ENCODE measurements around the gene PCSK7.
"Not testable (repeated sequence)": the region's sequence is repeated elsewhere in the genome, so short reads cannot be mapped to it uniquely, and the experiment has no call there.

Gene PCSK7

GRCh38 chr11:117271208-117271607 lies 39.3 kb upstream of the PCSK7 start:
- H3K9me3 ChIP-seq = no peaks in the 10 kb centered on the region
- no peaks in the 10 kb centered on the region for H3K4me1 ChIP-seq
- no peak for DNase-seq
- no peak for TF ChIP-seq CTCF (IDR thresholded peaks at IDR 0.05)
- H3K27ac ChIP-seq = no peak overlapping the region
- intact Hi-C loops (cut with DNase I; ENCODE audit: low total_unique reads) = no loop called here
- peaks cover 0 to 29% (median 12%) of the 10 kb centered on the region in 3 donors for H3K36me3 ChIP-seq
- H3K4me3 ChIP-seq = no peak overlapping the region
- H3K27me3 ChIP-seq = no peaks in the 10 kb centered on the region

- H3K27ac ChIP-seq = no peak overlapping the region
- no peak for DNase-seq
- peaks cover 0 to 19% (median 12%) of the 10 kb centered on the region in 3 donors for H3K36me3 ChIP-seq
- H3K27me3 ChIP-seq = no peaks in the 10 kb centered on the region
- H3K4me3 ChIP-seq = no peak overlapping the region
- H3K4me1 ChIP-seq = no peaks in the 10 kb centered on the region
- intact Hi-C loops (cut with DNase I; ENCODE audit: low total_unique reads) = no loop called here
- TF ChIP-seq CTCF (IDR thresholded peaks at IDR 0.05) = no peak
- H3K9me3 ChIP-seq = no peaks in the 10 kb centered on the region
Measured at GRCh38 chr11:117269856-117270255, 38.0 kb upstream of the PCSK7 start.

- intact Hi-C loops (cut with DNase I; ENCODE audit: low total_unique reads) = no loop called here
Measured at GRCh38 chr11:117265745-117266144, 33.9 kb upstream of the PCSK7 start.

GRCh38 chr11:117264624-117265323 lies 32.9 kb upstream of the PCSK7 start:
- intact Hi-C loops (cut with DNase I; ENCODE audit: low total_unique reads); H3K4me1 ChIP-seq; H3K9me3 ChIP-seq; H3K4me3 ChIP-seq; H3K27me3 ChIP-seq; H3K27ac ChIP-seq; DNase-seq: not testable (repeated sequence)
- H3K36me3 ChIP-seq = peaks cover 0 to 32% (median 20%) of the 10 kb centered on the region in 3 donors

More at GRCh38 chr11:117265745-117266144, 33.9 kb upstream of the PCSK7 start:
- Histone ChIP-seq H3K4me3 (no peak overlapping the region), H3K27me3 (no peaks in the 10 kb centered on the region), H3K9me3 (no peaks in the 10 kb centered on the region), H3K4me1 (no peaks in the 10 kb centered on the region), H3K36me3 (peaks cover 0 to 32% (median 23%) of the 10 kb centered on the region in 3 donors), H3K27ac (no peak overlapping the region)
- TF ChIP-seq CTCF (IDR thresholded peaks at IDR 0.05) = no peak
- no peak for DNase-seq

- Histone ChIP-seq H3K9me3 (no peaks in the 10 kb centered on the region), H3K4me1 (no peaks in the 10 kb centered on the region), H3K27ac (no peak overlapping the region), H3K36me3 (peaks cover 18 to 43% (median 27%) of the 10 kb centered on the region in 3 donors), H3K4me3 (no peak overlapping the region), H3K27me3 (no peaks in the 10 kb centered on the region)
- TF ChIP-seq CTCF (IDR thresholded peaks at IDR 0.05) = no peak
- no peak for DNase-seq
- intact Hi-C loops (cut with DNase I; ENCODE audit: low total_unique reads) = no loop called here
Measured at GRCh38 chr11:117259417-117259816, 27.5 kb upstream of the PCSK7 start.

GRCh38 chr11:117258576-117258975 lies 26.7 kb upstream of the PCSK7 start:
- no peak for TF ChIP-seq CTCF (IDR thresholded peaks at IDR 0.05)
- H3K27me3 ChIP-seq = no peaks in the 10 kb centered on the region
- H3K27ac ChIP-seq = no peak overlapping the region
- no peak for DNase-seq
- H3K4me1 ChIP-seq = no peaks in the 10 kb centered on the region
- no peak overlapping the region for H3K4me3 ChIP-seq
- no peaks in the 10 kb centered on the region for H3K9me3 ChIP-seq
- intact Hi-C loops (cut with DNase I; ENCODE audit: low total_unique reads) = no loop called here
- H3K36me3 ChIP-seq = peaks cover 26 to 51% (median 28%) of the 10 kb centered on the region in 3 donors

Measured in tibial artery (tissue), 4 donors.